ENCODE measurements around the gene KRTAP10-2. TPM values are rescaled to one million over a fixed set of nuclear protein-coding genes. Genes with fewer than 3 reads are reported as not detected.

KRTAP10-2 gene
- total RNA-seq, 1 experiment from 2014 or later = not detected

GRCh38 chr21:44593598-44594405 lies 42.5 kb upstream of the KRTAP10-2 start:
- Histone ChIP-seq H3K9ac (ENCODE audit: extremely low read depth, insufficient read length, low read length) (no peak overlapping the region), H3K4me1 (ENCODE audit: insufficient read depth, low read length) (no peaks in the 10 kb centered on the region; the same call in 1 of the 2 replicates), H3K23ac (ENCODE audit: insufficient read length, low read depth, low read length) (no peak overlapping the region), H3K56ac (ENCODE audit: insufficient read length, low read depth, low read length) (no peak overlapping the region), H3K9me3 (ENCODE audit: control insufficient read depth, low read depth, low read length) (no peaks in the 10 kb centered on the region), H3K79me1 (ENCODE audit: insufficient read depth, low read depth, low read length, poor library complexity, severe bottlenecking) (no peaks in the 10 kb centered on the region), H3K4ac (ENCODE audit: low read depth, low read length) (no peak overlapping the region), H3K4me2 (ENCODE audit: insufficient read depth, insufficient read length, low read length) (no peak overlapping the region), H2BK20ac (ENCODE audit: low read depth, low read length, poor library complexity, severe bottlenecking) (no peak overlapping the region), H3K18ac (ENCODE audit: insufficient read length, low read depth, low read length) (peak overlapping the region; percentile 52), H3T11ph (ENCODE audit: low read length) (no peak overlapping the region), H2AK5ac (ENCODE audit: insufficient read length, low read length) (no peak overlapping the region), H3K14ac (ENCODE audit: insufficient read depth, low read length) (peak overlapping the region; percentile 55; the same call in 1 of the 2 replicates), H2AFZ (ENCODE audit: low read length) (no peak overlapping the region), H2BK5ac (ENCODE audit: insufficient read length, low read length) (no peak overlapping the region), H4K91ac (ENCODE audit: insufficient read length, low read depth, low read length) (no peak overlapping the region), H4K5ac (ENCODE audit: insufficient read length, low read depth, low read length) (no peak overlapping the region), H2BK15ac (ENCODE audit: low read depth, low read length) (no peak overlapping the region), H3K27ac (ENCODE audit: insufficient read length, low read depth, low read length) (no peak overlapping the region), H4K20me1 (ENCODE audit: control insufficient read depth, insufficient read depth, insufficient read length) (no peaks in the 10 kb centered on the region), H3K23me2 (ENCODE audit: insufficient read length, low read depth, low read length, poor library complexity, severe bottlenecking) (no peaks in the 10 kb centered on the region), H2BK120ac (ENCODE audit: low read depth, low read length, poor library complexity, severe bottlenecking) (no peak overlapping the region), H4K8ac (replicated peaks; ENCODE audit: insufficient read length, low read depth, low read length) (no peak overlapping the region), H2BK12ac (ENCODE audit: insufficient read length, low read depth, low read length) (no peak overlapping the region), H3K79me2 (ENCODE audit: insufficient read depth, low read length) (no peaks in the 10 kb centered on the region), H3K27me3 (ENCODE audit: insufficient read depth, low read length) (no peaks in the 10 kb centered on the region)
- TF ChIP-seq, protein P1, sequence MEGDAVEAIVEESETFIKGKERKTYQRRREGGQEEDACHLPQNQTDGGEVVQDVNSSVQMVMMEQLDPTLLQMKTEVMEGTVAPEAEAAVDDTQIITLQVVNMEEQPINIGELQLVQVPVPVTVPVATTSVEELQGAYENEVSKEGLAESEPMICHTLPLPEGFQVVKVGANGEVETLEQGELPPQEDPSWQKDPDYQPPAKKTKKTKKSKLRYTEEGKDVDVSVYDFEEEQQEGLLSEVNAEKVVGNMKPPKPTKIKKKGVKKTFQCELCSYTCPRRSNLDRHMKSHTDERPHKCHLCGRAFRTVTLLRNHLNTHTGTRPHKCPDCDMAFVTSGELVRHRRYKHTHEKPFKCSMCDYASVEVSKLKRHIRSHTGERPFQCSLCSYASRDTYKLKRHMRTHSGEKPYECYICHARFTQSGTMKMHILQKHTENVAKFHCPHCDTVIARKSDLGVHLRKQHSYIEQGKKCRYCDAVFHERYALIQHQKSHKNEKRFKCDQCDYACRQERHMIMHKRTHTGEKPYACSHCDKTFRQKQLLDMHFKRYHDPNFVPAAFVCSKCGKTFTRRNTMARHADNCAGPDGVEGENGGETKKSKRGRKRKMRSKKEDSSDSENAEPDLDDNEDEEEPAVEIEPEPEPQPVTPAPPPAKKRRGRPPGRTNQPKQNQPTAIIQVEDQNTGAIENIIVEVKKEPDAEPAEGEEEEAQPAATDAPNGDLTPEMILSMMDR (conservative IDR thresholded peaks at IDR 0.05) = no peak
- WGBS (ENCODE audit: extremely low coverage, insufficient read length, low lambda C conversion rate) = no CpG with 5 or more reads among the region's 20 CpGs
- peak; percentile 56 for DNase-seq
- H3K27me3 Mint-ChIP-seq (ENCODE audit: low read depth) = no peaks in the 10 kb centered on the region; the same call in none of the 2 replicates
- H3K9me3 Mint-ChIP-seq = no peaks in the 10 kb centered on the region; a peak in 1 of 5 replicates
- peak overlapping the region in 1 of 2 experiments; percentile 64; a peak in 2 of 5 replicates for H3K4me3 Mint-ChIP-seq
- H3K27ac Mint-ChIP-seq = peak overlapping the region in 2 of 3 experiments; percentile 61 to 81; a peak in 3 of 7 replicates
- H3K36me3 Mint-ChIP-seq (ENCODE audit: insufficient read depth in 1 of 3, low read depth in 3 of 3) = 0 out of 7 replicates have a peak, but pooled peaks cover 0 to 3% (median 0%) of the 10 kb centered on the region in 3 experiments
- H3K4me1 Mint-ChIP-seq = peaks cover 44 to 45% of the 10 kb centered on the region in 2 experiments
